Stimulated activated CD8-positive, alpha-beta memory T cell treated with anti-CD3 and anti-CD28 coated beads, Interleukin-12 subunit alpha, Interleukin-12 subunit beta, amount 100 ng/mL, for 1 hour (primary cell): ENCODE results near the gene NUDT8.
"Not testable (repeated sequence)": the region's sequence is repeated elsewhere in the genome, so short reads cannot be mapped to it uniquely, and the experiment has no call there.

ENCODE experiments used
- DNase-seq: peaks from one replicate; pipeline ENCODE4 v3.0.0-alpha.2; 2020; ENCODE audit warnings: low read depth

NUDT8 gene

DNA sequence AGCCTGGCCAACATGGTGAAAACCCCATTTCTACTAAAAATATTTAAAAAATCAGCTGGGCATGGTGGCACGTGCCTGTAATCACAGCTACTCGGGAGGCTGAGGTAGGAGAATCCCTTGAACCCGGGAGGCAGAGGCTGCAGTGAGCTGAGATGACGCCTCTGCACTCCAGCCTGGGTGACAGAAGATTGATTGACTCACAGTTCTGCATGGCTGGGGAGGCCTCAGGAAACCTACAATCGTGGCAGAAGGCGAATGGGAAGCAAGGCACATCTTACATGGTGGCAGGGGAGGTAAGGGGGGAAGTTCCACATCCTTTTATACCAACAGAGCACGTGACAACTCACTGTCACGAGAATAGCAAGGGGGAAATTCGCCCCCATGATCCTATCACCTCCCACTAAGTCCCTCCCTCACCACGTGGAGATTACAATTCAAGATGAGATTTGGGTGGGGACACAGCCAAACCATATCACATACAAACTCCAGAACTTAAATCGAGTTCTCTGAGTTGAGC, 40.8 kb downstream of the NUDT8 start:
- not testable (repeated sequence) for DNase-seq

DNA sequence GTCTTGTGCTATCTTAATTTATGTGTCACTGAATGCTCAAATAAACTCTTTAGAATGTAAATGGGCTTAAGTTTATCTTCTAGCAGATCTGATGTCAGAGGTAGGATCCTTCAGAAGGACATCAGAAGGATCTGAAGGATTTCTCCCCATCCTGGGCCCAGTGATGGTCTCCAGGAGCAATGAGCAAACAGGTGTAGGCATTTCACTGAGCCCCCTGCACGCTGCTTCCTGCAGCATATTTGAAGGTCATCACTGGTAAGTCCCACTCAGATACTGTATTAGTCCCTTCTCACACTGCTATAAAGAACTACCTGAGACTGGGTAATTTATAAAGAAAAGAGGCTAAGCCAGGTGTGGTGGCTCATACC, 41.6 kb downstream of the NUDT8 start:
- no peak for DNase-seq

DNA sequence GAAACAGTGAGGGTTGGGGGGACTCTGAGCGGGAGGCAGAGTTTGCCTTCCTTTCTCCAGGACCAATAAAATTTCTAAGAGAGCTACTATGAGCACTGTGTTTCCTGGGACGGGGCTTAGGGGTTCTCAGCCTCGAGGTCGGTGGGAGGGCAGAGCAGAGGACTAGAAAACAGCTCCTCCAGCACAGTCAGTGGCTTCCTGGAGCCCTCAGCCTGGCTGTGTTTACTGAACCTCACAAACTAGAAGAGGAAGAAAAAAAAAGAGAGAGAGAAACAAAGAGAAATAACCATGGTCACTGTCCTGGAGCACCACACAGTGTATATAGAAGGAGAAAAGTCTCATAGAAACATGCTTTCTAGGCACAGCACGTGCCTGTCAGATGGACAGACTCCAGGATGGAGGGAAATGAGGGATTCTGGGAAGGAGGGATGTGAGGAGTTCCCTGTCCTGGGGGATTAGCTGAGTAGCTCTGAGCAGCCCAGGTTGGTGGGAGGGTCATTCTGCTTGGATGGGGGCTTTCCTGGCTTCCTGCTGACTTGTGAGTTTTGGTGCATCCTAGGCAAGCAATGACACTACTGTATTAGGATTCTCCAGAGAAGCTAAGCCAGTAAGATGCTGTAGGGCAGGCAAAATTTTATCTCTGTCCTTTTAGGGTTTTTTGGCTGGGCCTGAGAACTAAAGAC, 43.0 kb downstream of the NUDT8 start:
- DNase-seq, result no peak

DNA sequence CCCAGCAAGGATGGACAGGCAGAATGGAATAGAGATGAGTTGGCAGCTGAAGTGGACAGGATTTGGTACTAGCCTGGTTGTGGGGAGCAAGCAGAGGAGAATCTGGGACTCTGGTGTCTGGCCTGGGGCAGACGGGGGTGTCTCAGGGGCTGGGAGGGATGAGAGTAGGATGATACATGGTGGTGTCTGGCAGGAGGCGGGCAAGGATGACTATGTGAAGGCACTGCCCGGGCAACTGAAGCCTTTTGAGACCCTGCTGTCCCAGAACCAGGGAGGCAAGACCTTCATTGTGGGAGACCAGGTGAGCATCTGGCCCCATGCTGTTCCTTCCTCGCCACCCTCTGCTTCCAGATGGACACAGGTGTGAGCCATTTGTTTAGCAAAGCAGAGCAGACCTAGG, 43.8 kb downstream of the NUDT8 start:
- no peak for DNase-seq

DNA sequence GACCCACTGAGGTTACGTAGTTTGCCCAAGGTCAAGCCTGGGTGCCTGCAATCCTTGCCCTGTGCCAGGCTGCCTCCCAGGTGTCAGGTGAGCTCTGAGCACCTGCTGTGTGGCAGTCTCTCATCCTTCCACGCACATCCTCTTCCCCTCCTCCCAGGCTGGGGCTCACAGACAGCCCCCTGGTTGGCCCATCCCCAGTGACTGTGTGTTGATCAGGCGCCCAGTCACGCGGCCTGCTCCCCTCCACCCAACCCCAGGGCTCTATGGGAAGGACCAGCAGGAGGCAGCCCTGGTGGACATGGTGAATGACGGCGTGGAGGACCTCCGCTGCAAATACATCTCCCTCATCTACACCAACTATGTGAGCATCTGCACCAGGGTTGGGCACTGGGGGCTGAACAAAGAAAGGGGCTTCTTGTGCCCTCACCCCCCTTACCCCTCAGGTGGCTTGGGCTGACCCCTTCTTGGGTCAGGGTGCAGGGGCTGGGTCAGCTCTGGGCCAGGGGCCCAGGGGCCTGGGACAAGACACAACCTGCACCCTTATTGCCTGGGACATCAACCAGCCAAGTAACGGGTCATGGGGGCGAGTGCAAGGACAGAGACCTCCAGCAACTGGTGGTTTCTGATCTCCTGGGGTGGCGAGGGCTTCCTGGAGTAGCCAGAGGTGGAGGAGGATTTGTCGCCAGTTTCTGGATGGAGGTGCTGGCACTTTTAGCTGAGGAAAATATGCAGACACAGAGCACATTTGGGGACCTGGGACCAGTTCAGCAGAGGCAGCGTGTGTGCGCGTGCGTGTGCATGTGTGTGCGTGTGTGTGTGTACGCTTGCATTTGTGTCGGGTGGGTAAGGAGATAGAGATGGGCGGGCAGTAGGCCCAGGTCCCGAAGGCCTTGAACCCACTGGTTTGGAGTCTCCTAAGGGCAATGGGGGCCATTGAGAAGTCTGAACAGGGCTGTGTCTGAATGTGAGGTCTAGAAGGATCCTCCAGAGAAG, 44.6 kb downstream of the NUDT8 start:
- DNase-seq, result no peak

DNA sequence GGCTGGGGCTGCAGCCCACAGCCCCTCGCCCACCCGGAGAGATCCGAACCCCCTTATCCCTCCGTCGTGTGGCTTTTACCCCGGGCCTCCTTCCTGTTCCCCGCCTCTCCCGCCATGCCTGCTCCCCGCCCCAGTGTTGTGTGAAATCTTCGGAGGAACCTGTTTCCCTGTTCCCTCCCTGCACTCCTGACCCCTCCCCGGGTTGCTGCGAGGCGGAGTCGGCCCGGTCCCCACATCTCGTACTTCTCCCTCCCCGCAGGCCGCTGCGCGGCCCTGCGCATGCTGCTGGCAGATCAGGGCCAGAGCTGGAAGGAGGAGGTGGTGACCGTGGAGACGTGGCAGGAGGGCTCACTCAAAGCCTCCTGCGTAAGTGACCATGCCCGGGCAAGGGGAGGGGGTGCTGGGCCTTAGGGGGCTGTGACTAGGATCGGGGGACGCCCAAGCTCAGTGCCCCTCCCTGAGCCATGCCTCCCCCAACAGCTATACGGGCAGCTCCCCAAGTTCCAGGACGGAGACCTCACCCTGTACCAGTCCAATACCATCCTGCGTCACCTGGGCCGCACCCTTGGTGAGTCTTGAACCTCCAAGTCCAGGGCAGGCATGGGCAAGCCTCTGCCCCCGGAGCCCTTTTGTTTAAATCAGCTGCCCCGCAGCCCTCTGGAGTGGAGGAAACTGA, 45.4 kb downstream of the NUDT8 start:
- peak; percentile 9 for DNase-seq

DNA sequence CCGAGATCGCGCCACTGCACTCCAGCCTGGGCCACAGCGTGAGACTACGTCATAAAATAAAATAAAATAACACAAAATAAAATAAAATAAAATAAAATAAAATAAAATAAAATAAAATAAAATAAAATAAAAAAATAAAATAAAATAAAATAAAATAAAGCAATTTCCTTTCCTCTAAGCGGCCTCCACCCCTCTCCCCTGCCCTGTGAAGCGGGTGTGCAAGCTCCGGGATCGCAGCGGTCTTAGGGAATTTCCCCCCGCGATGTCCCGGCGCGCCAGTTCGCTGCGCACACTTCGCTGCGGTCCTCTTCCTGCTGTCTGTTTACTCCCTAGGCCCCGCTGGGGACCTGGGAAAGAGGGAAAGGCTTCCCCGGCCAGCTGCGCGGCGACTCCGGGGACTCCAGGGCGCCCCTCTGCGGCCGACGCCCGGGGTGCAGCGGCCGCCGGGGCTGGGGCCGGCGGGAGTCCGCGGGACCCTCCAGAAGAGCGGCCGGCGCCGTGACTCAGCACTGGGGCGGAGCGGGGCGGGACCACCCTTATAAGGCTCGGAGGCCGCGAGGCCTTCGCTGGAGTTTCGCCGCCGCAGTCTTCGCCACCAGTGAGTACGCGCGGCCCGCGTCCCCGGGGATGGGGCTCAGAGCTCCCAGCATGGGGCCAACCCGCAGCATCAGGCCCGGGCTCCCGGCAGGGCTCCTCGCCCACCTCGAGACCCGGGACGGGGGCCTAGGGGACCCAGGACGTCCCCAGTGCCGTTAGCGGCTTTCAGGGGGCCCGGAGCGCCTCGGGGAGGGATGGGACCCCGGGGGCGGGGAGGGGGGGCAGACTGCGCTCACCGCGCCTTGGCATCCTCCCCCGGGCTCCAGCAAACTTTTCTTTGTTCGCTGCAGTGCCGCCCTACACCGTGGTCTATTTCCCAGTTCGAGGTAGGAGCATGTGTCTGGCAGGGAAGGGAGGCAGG, 46.2 kb downstream of the NUDT8 start, which contains the start of gene GSTP1:
Gene GSTP1, plus strand, starts transcription at position 566 of the 958 bp plus-strand sequence. Its CDS starts 32 bp downstream, at position 598.
- peak; percentile 67 for DNase-seq

DNA sequence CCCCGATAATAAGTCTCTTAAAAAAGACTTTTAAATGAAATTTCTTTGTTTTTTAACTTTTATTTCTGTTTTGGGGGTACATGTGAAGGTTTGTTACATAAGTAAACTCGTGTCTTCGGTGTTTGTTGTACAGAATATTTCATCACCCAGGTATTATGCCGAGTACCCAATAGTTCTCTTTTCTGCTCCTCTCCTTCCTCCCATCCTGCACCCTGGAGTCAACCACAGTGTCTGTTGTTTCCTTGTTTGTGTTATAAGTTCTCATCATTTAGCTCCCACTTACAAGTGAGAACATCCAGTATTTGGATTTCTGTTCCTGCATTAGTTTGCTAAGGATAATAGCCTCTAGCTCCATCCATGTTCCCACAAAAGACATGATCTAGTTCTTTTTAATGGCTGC, 47.7 kb downstream of the NUDT8 start:
- DNase-seq, result no peak

DNA sequence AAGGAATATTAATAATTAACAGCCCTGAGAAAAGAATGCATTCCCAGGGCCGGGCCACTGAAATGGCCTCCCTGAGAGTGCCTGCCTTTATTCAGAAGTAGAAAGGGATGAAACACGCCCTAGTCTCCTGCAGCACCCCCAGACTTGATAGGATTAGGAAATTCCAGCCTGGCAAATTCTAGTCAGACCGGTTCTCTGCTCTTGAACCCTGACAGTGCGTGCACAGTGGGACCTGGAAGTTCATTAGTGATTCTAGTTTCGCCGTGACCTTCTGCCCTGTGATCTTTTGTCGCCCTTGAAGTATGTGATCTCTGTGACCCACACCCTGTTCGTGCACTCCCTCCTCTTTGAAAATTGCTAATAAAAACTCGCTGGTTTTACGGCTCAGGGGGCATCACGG, 48.3 kb downstream of the NUDT8 start:
- no peak for DNase-seq

DNA sequence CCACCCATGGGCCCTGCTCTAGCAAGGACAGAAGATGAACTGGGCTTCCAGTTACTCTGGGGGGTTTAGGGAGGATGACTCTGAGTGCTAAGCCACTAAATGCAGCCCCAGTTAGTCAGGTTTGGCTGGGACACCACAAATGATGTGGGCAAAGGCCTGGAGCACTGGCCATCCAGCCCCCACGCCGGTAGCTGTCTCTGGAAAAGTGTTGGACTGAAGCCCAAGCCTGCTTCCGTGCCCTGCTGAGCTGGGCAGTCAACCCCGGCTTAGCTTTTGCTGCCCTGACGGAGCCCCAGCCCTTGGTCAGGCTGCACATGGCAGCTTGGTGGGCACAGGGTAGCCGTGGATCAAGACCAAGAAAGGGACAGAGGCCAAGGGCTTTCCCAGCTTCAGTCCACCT, 51.8 kb downstream of the NUDT8 start:
- no peak for DNase-seq
